H1 (cell line): ENCODE data around the gene ZC3H18. TPM values are rescaled to one million over a fixed set of nuclear protein-coding genes. Genes with fewer than 3 reads are reported as not detected.

Source experiments
- CTCF ChIA-PET: fragments of 300-600 bp; sonication (Branson Sonifier 250); formaldehyde crosslinking; loops from one replicate; lab custom pipeline; 2021; ENCODE audit not compliant: partially characterized antibody; lab: Charles Lee
- POLR2A ChIA-PET: fragments of 300-600 bp; sonication (Branson Sonifier 250); formaldehyde crosslinking; loops from one replicate; lab custom pipeline; 2021; ENCODE audit warnings: inconsistent platforms; ENCODE audit not compliant: partially characterized antibody; lab: Charles Lee
- DNase-seq, 2 experiments: peaks; one replicate each; pipeline versions ENCODE4 v3.0.0 to v3.0.0-alpha.2; 2010 to 2022; ENCODE audit warnings: low spot score in 2 of 2, low read depth in 1 of 2, mixed read lengths in 1 of 2
- FAIRE-seq: peaks from 2 replicates; lab custom pipeline; 2011; peaks lifted over from hg19 to GRCh38; lab: Jason Lieb, UNC
- H2AFZ ChIP-seq: 2 replicates; pipeline ENCODE4 v1.8.1; 2012; ENCODE audit warnings: low read length, inconsistent platforms
- H2AK5ac ChIP-seq: 2 replicates; pipeline ENCODE4 v1.6.1; 2013; ENCODE audit warnings: low read depth, low read length
- H2BK120ac ChIP-seq: replicated peaks from 2 replicates; pipeline ENCODE3; 2013; ENCODE audit warnings: low read depth, low read length, inconsistent platforms
- H2BK12ac ChIP-seq: 2 replicates; pipeline ENCODE4 v1.6.1; 2013; ENCODE audit warnings: low read depth, low read length
- H2BK15ac ChIP-seq: 2 replicates; pipeline ENCODE4 v1.6.1; 2013; ENCODE audit warnings: low read length
- H2BK20ac ChIP-seq: 2 replicates; pipeline ENCODE4 v1.6.1; 2013; ENCODE audit warnings: low read length
- H2BK5ac ChIP-seq: 2 replicates; pipeline ENCODE4 v1.6.1; 2013; ENCODE audit warnings: low read depth, low read length
- H3K14ac ChIP-seq: 2 replicates; pipeline ENCODE4 v1.6.1; 2013; ENCODE audit warnings: inconsistent platforms; ENCODE audit not compliant: insufficient read length
- H3K18ac ChIP-seq: 2 replicates; pipeline ENCODE4 v1.6.1; 2013; ENCODE audit warnings: low read length; ENCODE audit errors: extremely low read depth
- H3K23ac ChIP-seq: 2 replicates; pipeline ENCODE4 v1.6.1; 2013; ENCODE audit warnings: inconsistent platforms; ENCODE audit not compliant: insufficient read length
- H3K23me2 ChIP-seq: 2 replicates; pipeline ENCODE4 v1.6.1; 2013; ENCODE audit warnings: low read depth, low read length
- H3K27ac ChIP-seq: 2 replicates; pipeline ENCODE4 v1.6.1; 2011; ENCODE audit warnings: low read depth, low read length, inconsistent platforms
- H3K27me3 ChIP-seq, 4 experiments: replicated peaks in 1 of 4; 1 replicate in 1 of 4; 2 replicates in 3 of 4; pipeline versions ENCODE4 v1.6.1 to v1.8.1; 2011 to 2013; ENCODE audit warnings: low read length in 3 of 4, mild to moderate bottlenecking in 3 of 4, inconsistent platforms in 2 of 4, mixed read lengths in 2 of 4, moderate library complexity in 1 of 4; ENCODE audit not compliant: control insufficient read depth in 3 of 4, insufficient read depth in 3 of 4; ENCODE audit errors: extremely low read depth in 1 of 4
- H3K36me3 ChIP-seq, 4 experiments: 2 replicates each; pipeline versions ENCODE4 v1.6.1 to v1.8.1; 2011 to 2013; ENCODE audit warnings: mild to moderate bottlenecking in 4 of 4, low read length in 3 of 4, moderate library complexity in 2 of 4, control low read depth in 1 of 4, inconsistent platforms in 1 of 4; ENCODE audit not compliant: insufficient read depth in 4 of 4, control insufficient read depth in 2 of 4
- H3K4ac ChIP-seq: replicated peaks from 2 replicates; pipeline ENCODE3; 2013; ENCODE audit warnings: low read length, low read depth, mixed read lengths, inconsistent platforms; ENCODE audit not compliant: insufficient read length
- H3K4me1 ChIP-seq, 4 experiments: replicated peaks in 1 of 4; 1 replicate in 1 of 4; 2 replicates in 3 of 4; pipeline versions ENCODE4 v1.6.1 to v1.8.1; 2011 to 2013; ENCODE audit warnings: low read length in 3 of 4, inconsistent platforms in 2 of 4, mixed read lengths in 1 of 4; ENCODE audit not compliant: insufficient read depth in 4 of 4, control insufficient read depth in 3 of 4
- H3K4me2 ChIP-seq, 2 experiments: 2 replicates each; pipeline versions ENCODE4 v1.6.1 to v1.8.1; 2011 to 2013; ENCODE audit warnings: low read depth in 2 of 2, low read length in 2 of 2, control low read depth in 1 of 2, inconsistent platforms in 1 of 2, mild to moderate bottlenecking in 1 of 2; ENCODE audit not compliant: insufficient read depth in 1 of 2
- H3K4me3 ChIP-seq, 4 experiments: fragments of 200-600, 300-600 bp in 1 of 4; sonication (generic), shearing (Covaris generic), sonication (Bioruptor Twin) in 1 of 4; 2 replicates each; pipeline versions ENCODE4 v1.5.1 to v1.8.1; 2011 to 2016; ENCODE audit warnings: low read length in 4 of 4, low read depth in 3 of 4, control low read depth in 2 of 4, inconsistent platforms in 2 of 4, mild to moderate bottlenecking in 2 of 4, mixed read lengths in 1 of 4, moderate library complexity in 1 of 4; ENCODE audit not compliant: insufficient read depth in 2 of 4; ENCODE audit errors: extremely low read depth in 1 of 4
- H3K56ac ChIP-seq: replicated peaks from 2 replicates; pipeline ENCODE3; 2013; ENCODE audit warnings: low read depth, mild to moderate bottlenecking, mixed read lengths, low read length, inconsistent platforms; ENCODE audit not compliant: insufficient read length
- H3K79me1 ChIP-seq: 2 replicates; pipeline ENCODE4 v1.6.1; 2013; ENCODE audit warnings: low read depth, low read length, control low read depth
- H3K79me2 ChIP-seq, 2 experiments: 2 replicates each; pipeline versions ENCODE4 v1.6.1 to v1.8.1; 2012 to 2013; ENCODE audit warnings: low read length in 2 of 2, mild to moderate bottlenecking in 2 of 2, inconsistent platforms in 1 of 2; ENCODE audit not compliant: insufficient read depth in 2 of 2, control insufficient read depth in 1 of 2
- H3K9ac ChIP-seq, 4 experiments: replicated peaks in 1 of 4; 1 replicate in 1 of 4; 2 replicates in 3 of 4; pipeline versions ENCODE4 v1.6.1 to v1.8.1; 2011 to 2013; ENCODE audit warnings: low read depth in 3 of 4, low read length in 3 of 4, control low read depth in 2 of 4, mild to moderate bottlenecking in 2 of 4, moderate library complexity in 2 of 4, inconsistent platforms in 1 of 4; ENCODE audit errors: extremely low read depth in 1 of 4
- H3K9me3 ChIP-seq, 2 experiments: 2 replicates each; pipeline versions ENCODE4 v1.6.1 to v1.8.1; 2012 to 2013; ENCODE audit warnings: mild to moderate bottlenecking in 2 of 2, moderate library complexity in 2 of 2, control low read depth in 1 of 2, inconsistent platforms in 1 of 2, low read depth in 1 of 2, low read length in 1 of 2, mixed read lengths in 1 of 2; ENCODE audit not compliant: insufficient read depth in 2 of 2
- H4K20me1 ChIP-seq, 2 experiments: replicated peaks in 1 of 2; 2 replicates each; pipeline versions ENCODE3 to v1.8.1; 2011 to 2013; ENCODE audit warnings: inconsistent platforms in 2 of 2, low read length in 2 of 2, mild to moderate bottlenecking in 1 of 2; ENCODE audit not compliant: insufficient read depth in 2 of 2, control insufficient read depth in 1 of 2
- H4K5ac ChIP-seq: 2 replicates; pipeline ENCODE4 v1.6.1; 2013; ENCODE audit warnings: low read length, low read depth, mixed read lengths, inconsistent platforms; ENCODE audit not compliant: insufficient read length
- H4K8ac ChIP-seq: 2 replicates; pipeline ENCODE4 v1.8.0; 2013; ENCODE audit warnings: mild to moderate bottlenecking, moderate library complexity, low read length, inconsistent platforms; ENCODE audit not compliant: insufficient read depth; ENCODE audit errors: extremely low read depth
- H4K91ac ChIP-seq: replicated peaks from 2 replicates; pipeline ENCODE3; 2013; ENCODE audit warnings: low read length, mixed read lengths, inconsistent platforms; ENCODE audit not compliant: insufficient read length
- CHD1 ChIP-seq: IDR thresholded peaks from 2 replicates; pipeline ENCODE4 v1.6.1; 2012; ENCODE audit warnings: low read depth, low read length, improper control_type of control experiment
- CHD2 ChIP-seq: IDR thresholded peaks from 2 replicates; pipeline ENCODE4 v1.6.1; 2012; ENCODE audit warnings: low read length, improper control_type of control experiment
- CTCF ChIP-seq, 3 experiments: IDR thresholded peaks; 1 replicate in 2 of 3; 2 replicates in 1 of 3; pipeline versions ENCODE4 v1.5.1 to v1.6.1; 2011; ENCODE audit warnings: low read length in 3 of 3, mild to moderate bottlenecking in 3 of 3, inconsistent platforms in 2 of 3, low read depth in 1 of 3, moderate library complexity in 1 of 3; ENCODE audit not compliant: insufficient read depth in 1 of 3; ENCODE audit errors: control extremely low read depth in 1 of 3
- GABPA ChIP-seq: IDR thresholded peaks from 2 replicates; pipeline ENCODE4 v1.6.1; 2011; ENCODE audit warnings: mild to moderate bottlenecking, low read length, moderate library complexity, borderline replicate concordance; ENCODE audit not compliant: insufficient read depth
- GTF2F1 ChIP-seq: IDR thresholded peaks from 2 replicates; pipeline ENCODE4 v1.6.1; 2012; ENCODE audit warnings: low read depth, low read length, improper control_type of control experiment, borderline replicate concordance
- KDM4A ChIP-seq: IDR thresholded peaks from one replicate; pipeline ENCODE4 v1.7.1; 2012; ENCODE audit warnings: low read depth, mild to moderate bottlenecking, moderate library complexity, low read length, inconsistent platforms; ENCODE audit not compliant: severe bottlenecking
- RAD21 ChIP-seq, 2 experiments: IDR thresholded peaks in 1 of 2; conservative IDR thresholded peaks in 1 of 2; 2 replicates each; pipeline ENCODE4 v1.6.1; 2011; ENCODE audit warnings: low read depth in 2 of 2, low read length in 2 of 2, improper control_type of control experiment in 1 of 2, inconsistent platforms in 1 of 2, mild to moderate bottlenecking in 1 of 2, moderate library complexity in 1 of 2
- RFX5 ChIP-seq: IDR thresholded peaks from 2 replicates; pipeline ENCODE4 v1.6.1; 2011; ENCODE audit warnings: low read depth, low read length, improper control_type of control experiment, borderline replicate concordance
- TEAD4 ChIP-seq: IDR thresholded peaks from 2 replicates; pipeline ENCODE4 v1.6.1; 2012; ENCODE audit warnings: low read depth, low read length, inconsistent platforms, mixed read lengths
- ZNF274 ChIP-seq: IDR thresholded peaks from 2 replicates; pipeline ENCODE4 v1.7.0; 2012; ENCODE audit warnings: low read length, borderline replicate concordance; ENCODE audit errors: extremely low read depth
- WGBS, 2 experiments: shearing (Covaris generic) in 1 of 2; methylation state at CpG; one replicate each; pipeline versions ENCODE4 v1.1.6 to v1.1.7; 2013 to 2015; ENCODE audit warnings: low lambda C conversion rate in 2 of 2, mixed read lengths in 2 of 2, inconsistent platforms in 1 of 2, low coverage in 1 of 2, missing lambda C conversion rate in 1 of 2; ENCODE audit not compliant: insufficient replicate concordance in 2 of 2, insufficient coverage in 1 of 2, insufficient read length in 1 of 2; ENCODE audit errors: extremely low coverage in 1 of 2, missing lambda C conversion rate in 1 of 2; 5-methylcytosine and 5-hydroxymethylcytosine counted together
- polyA plus RNA-seq, 7 experiments: library from polyadenylated mRNA; depleted of rRNA in 3 of 7; stranded (reverse) in 5 of 7; unstranded in 2 of 7; fragments of >200 nt in 5 of 7; fragments of 200-250 nt in 2 of 7; gene quantifications; 1 replicate in 5 of 7; 2 replicates in 1 of 7; 4 replicates in 1 of 7; pipeline versions ENCODE4 v1.2.1 to v1.2.3, GENCODE V29; 2011 to 2013; ENCODE audit warnings: missing spikeins in 2 of 7, mixed read lengths in 2 of 7
- total RNA-seq: library from RNA; stranded (reverse); fragmentation: NEBNext Ultra II Directional; extraction: Animal tissue kit (Norgen Biotek cat#: 25700); gene quantifications from 2 replicates; pipeline ENCODE4 v1.2.1, GENCODE V29; 2021

Gene ZC3H18
- total and polyA plus RNA-seq, 2 of the 8 experiments (the other 6 are each of a cell fraction or from before 2014, with no cell fraction given), result 12.1 to 73.2 TPM

- H4K5ac ChIP-seq, result no peak overlapping the region
- H4K8ac ChIP-seq, result no peak overlapping the region; the same call in 1 of the 2 replicates
- no peak overlapping the region for H2BK20ac ChIP-seq
- no peak overlapping the region for H3K23ac ChIP-seq
- no peak overlapping the region for H2BK5ac ChIP-seq
- peaks cover 12 to 31% (median 25%) of the 10 kb centered on the region in 4 experiments for H3K27me3 ChIP-seq
- H3K27ac ChIP-seq, result no peak overlapping the region
- no peak overlapping the region for H2AK5ac ChIP-seq
- no peak overlapping the region for H3K14ac ChIP-seq
- no peaks in the 10 kb centered on the region for H4K20me1 ChIP-seq
- H3K79me1 ChIP-seq, result no peaks in the 10 kb centered on the region
- peak overlapping the region; percentile 32; the same call in 1 of the 2 replicates for H3K18ac ChIP-seq
- H2BK120ac ChIP-seq, result no peak overlapping the region
- FAIRE-seq, result no peak
- H3K23me2 ChIP-seq, result no peaks in the 10 kb centered on the region
- no peak overlapping the region for H2BK15ac ChIP-seq
- H2BK12ac ChIP-seq, result no peak overlapping the region
- H3K36me3 ChIP-seq, result no peaks in the 10 kb centered on the region
- H3K4me2 ChIP-seq, result no peak overlapping the region
- no peak overlapping the region for H3K4ac ChIP-seq
- CTCF ChIA-PET, result interaction anchor here (0.6 to 4.6 kb wide), 9 partner anchors 9 to 865 kb away, joined by 3 to 24 read pairs (median 3); no protein-coding TSS in a partner anchor
- peaks cover 0 to 8% (median 0%) of the 10 kb centered on the region in 4 experiments; a peak in 1 of 7 replicates for H3K4me1 ChIP-seq
- 64% methylated on average over 10 of the region's 12 CpGs; no CpG with 5 or more reads in 1 of the 2 experiments for WGBS, 2 experiments
- H2AFZ ChIP-seq, result no peak overlapping the region
- no peaks in the 10 kb centered on the region for H3K79me2 ChIP-seq
- DNase-seq, result no peak
- H3K9ac ChIP-seq, result no peak overlapping the region
- no peak overlapping the region for H3K56ac ChIP-seq
- no peak overlapping the region for H3K4me3 ChIP-seq
- POLR2A ChIA-PET, result interaction anchor here (1.2 to 2.0 kb wide), 3 partner anchors 14 to 18 kb away, joined by 3 to 8 read pairs (median 5); no protein-coding TSS in a partner anchor
- peaks cover 0 to 2% of the 10 kb centered on the region in 2 experiments; a peak in 1 of 4 replicates for H3K9me3 ChIP-seq
- no peak overlapping the region for H4K91ac ChIP-seq
- TF ChIP-seq CTCF (IDR thresholded peaks at IDR 0.05; ENCODE audit: control extremely low read depth in 1 of 3, insufficient read depth in 1 of 3, low read depth in 1 of 3, low read length in 3 of 3), result no peak
- no peak for TF ChIP-seq KDM4A
- no peak for TF ChIP-seq CHD2
- TF ChIP-seq RAD21 (IDR thresholded peaks at IDR 0.05 in 1 of 2, conservative IDR thresholded peaks at IDR 0.05 in 1 of 2; ENCODE audit: low read depth in 2 of 2, low read length in 2 of 2), result no peak
- TF ChIP-seq RFX5, result no peak
- no peak for TF ChIP-seq ZNF274
- no peak for TF ChIP-seq GTF2F1
- no peak for TF ChIP-seq CHD1
- no peak for TF ChIP-seq GABPA
- no peak for TF ChIP-seq TEAD4
Observed at GRCh38 chr16:88549671-88550245, 20.4 kb upstream of the ZC3H18 start.
